ENCODE data around the gene POLR1B.
"Not testable (repeated sequence)": the region's sequence is repeated elsewhere in the genome, so short reads cannot be mapped to it uniquely, and the experiment has no call there.

The POLR1B gene, protein sequence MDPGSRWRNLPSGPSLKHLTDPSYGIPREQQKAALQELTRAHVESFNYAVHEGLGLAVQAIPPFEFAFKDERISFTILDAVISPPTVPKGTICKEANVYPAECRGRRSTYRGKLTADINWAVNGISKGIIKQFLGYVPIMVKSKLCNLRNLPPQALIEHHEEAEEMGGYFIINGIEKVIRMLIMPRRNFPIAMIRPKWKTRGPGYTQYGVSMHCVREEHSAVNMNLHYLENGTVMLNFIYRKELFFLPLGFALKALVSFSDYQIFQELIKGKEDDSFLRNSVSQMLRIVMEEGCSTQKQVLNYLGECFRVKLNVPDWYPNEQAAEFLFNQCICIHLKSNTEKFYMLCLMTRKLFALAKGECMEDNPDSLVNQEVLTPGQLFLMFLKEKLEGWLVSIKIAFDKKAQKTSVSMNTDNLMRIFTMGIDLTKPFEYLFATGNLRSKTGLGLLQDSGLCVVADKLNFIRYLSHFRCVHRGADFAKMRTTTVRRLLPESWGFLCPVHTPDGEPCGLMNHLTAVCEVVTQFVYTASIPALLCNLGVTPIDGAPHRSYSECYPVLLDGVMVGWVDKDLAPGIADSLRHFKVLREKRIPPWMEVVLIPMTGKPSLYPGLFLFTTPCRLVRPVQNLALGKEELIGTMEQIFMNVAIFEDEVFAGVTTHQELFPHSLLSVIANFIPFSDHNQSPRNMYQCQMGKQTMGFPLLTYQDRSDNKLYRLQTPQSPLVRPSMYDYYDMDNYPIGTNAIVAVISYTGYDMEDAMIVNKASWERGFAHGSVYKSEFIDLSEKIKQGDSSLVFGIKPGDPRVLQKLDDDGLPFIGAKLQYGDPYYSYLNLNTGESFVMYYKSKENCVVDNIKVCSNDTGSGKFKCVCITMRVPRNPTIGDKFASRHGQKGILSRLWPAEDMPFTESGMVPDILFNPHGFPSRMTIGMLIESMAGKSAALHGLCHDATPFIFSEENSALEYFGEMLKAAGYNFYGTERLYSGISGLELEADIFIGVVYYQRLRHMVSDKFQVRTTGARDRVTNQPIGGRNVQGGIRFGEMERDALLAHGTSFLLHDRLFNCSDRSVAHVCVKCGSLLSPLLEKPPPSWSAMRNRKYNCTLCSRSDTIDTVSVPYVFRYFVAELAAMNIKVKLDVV

DNA sequence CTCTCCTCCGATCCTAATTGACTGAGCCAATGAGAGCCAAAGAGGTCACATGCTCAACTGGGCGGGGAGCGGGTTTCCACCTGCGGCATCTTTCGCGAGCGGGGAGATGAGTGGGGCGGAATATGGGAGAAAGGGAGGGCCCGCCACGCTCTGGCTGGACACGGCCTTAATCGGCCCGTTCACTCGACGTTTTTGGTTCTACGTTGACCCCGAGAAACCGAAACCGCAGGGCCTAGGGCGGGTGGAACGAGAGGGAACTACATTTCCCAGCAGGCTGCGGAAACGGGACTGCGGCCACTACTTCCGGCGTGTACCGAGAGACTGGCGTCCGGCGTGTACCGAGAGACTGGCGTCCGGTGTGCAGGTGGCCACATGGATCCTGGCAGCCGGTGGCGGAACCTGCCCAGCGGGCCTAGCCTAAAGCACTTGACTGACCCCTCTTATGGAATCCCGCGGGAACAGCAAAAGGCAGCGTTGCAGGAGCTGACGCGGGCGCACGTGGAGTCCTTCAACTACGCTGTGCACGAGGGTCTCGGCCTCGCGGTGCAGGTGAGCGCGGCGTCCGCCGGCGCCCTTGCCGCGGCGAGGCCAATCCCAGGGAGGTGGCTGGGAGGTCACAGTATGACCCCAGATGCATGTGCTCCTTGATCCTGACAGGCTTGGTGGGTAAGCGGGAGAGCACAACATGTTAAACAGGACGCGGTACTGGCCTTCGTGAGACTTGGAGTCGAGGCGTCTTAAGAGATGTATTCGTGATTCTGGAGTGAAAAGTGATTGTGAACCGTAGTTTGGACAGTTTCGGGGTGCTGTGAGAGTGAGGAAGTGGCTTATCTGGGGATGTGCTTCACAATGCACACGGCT lies at the start of gene POLR1B:
Gene POLR1B (plus strand): TSS at position 343 of the 861 bp plus-strand sequence. CDS start 30 bp downstream, at position 373.
- DNase-seq: peak; percentile 89

DNA sequence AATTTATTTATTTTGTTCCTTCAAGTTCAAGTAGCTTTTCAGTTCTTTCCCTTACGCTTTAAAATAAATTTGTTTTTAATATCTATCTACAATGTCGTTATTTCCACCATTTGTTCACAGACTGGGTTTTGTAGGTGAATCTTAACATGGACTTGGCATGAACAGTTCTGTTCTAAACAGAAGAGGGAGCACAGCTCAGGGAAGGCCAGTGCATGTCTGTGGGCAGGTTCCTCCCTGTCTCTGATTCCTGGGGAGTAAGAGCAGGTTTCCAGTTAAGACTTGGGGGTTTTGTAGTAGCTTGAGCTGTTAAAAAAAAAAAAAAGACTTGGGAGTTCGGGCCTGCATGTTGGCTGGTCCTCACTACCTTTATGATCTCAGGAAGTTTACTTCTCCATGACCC lies 49.2 kb upstream of the POLR1B start:
- no peak for DNase-seq

DNA sequence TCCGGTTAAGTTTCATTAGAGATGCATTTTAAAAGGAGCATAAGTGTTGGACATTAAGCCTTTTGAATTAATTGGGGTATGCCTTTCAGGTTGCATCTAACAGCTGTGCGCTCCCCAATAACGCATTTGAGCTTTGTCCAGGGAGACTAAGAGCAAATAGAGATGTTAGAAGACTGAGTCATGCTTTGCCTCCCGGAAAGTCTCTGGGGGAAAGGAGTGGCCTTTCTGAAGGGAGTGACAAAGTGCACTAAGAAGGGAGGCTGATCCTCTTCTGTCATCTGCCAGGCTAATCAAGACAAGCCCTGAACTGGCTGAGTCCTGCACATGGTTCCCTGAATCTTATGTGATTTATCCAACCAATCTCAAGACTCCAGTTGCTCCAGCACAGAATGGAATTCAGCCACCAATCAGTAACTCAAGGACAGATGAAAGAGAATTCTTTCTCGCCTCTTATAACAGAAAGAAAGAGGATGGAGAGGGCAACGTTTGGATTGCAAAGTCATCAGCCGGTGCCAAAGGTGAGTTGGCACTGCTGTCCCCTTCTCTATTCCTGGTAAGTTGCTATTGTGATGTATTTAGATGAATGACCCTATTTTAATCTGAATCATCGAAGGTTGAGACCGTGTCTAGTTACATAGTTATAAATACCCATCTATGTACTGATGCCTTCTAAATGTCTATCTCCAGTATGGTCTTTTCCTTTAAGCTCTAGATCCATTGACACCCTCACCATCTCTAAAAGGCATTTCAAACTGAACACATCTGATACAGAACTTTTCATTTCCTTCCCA lies 48.2 kb upstream of the POLR1B start:
- DNase-seq: no peak

DNA sequence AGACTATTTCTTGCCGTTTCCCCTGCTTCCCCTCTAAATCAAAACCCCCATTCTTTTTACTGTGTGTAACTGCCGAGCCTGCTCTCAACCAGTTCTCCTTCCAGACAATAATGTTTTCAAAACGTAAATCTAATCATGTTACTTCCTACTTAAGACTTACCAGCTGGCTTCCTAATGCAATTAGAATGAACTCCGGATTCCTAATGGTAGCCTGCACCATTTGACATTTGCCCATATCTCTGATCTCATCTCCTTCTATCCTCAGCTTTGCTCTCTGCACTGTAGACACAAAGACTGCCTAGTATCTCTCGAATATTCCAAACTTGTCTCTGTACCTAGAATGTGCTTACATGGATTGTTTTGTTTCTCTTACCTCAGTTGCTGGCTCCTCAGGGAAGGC lies 47.4 kb upstream of the POLR1B start:
- no peak for DNase-seq

DNA sequence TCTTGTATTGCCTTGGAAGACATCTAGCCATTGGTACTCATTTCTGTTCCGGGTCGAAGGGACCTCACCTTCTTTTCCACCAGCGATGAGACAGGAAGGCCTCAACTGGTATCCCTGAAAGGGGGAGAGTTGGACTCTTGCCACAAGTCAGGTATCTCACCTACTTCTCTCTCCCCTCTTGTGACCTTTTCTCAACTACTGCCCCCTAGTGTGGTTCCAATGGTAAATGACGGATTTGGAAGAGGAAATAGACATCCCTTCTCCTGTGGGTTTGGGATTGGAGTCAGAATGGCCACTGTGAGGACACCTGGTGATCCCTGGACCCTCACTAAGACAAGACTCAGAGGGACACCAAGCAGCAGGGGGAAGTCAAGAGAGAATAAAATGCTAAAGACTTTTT lies 46.4 kb upstream of the POLR1B start:
- DNase-seq: not testable (repeated sequence)

DNA sequence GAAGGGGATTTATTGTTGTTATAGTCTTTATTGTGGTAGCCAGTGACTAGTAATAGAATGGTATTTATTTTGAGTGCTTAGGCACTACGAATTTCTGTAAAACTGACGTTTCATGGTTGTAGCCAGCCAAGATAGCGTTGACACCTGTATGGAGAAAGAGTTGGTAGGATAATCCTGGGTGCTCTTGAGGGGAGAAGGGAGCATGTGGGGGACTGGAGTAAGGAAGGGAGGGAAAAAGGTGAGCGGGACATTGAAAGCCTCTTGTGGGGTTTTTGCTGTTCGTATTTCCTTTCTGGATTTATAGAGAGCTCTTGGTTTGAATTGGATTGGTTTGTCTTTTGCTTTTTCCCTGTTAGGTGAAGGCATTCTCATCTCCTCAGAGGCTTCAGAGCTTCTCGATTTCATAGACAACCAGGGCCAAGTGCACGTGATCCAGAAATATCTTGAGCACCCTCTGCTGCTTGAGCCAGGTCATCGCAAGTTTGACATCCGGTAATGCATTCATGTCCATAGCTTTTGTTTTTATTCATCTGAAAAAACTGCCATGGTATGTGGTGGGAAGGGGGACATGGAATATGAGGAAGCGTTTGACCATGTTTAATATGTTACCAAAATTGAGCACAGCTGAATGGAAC lies 41.3 kb upstream of the POLR1B start:
- peak in 1 of 2 experiments; percentile 39 for DNase-seq

DNA sequence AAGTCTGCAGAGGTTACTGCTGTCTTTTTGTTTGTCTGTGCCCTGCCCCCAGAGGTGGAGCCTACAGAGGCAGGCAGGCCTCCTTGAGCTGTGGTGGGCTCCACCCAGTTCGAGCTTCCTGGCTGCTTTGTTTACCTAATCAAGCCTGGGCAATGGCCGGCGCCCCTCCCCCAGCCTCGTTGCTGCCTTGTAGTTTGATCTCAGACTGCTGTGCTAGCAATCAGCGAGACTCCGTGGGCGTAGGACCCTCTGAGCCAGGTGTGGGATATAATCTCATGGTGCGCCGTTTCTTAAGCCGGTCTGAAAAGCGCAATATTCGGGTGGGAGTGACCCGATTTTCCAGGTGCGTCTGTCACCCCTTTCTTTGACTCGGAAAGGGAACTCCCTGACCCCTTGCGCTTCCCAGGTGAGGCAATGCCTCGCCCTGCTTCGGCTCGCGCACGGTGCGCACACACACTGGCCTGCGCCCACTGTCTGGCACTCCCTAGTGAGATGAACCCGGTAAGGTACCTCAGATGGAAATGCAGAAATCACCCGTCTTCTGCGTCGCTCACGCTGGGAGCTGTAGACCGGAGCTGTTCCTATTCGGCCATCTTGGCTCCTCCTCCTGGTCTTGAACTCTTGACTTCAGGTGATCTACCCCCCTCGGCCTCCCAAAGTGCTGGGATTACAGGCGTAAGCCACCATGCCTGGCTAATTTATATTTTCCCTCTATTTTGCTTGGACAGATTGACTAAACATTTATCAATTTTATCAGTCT lies 32.8 kb upstream of the POLR1B start:
- not testable (repeated sequence) for DNase-seq

DNA sequence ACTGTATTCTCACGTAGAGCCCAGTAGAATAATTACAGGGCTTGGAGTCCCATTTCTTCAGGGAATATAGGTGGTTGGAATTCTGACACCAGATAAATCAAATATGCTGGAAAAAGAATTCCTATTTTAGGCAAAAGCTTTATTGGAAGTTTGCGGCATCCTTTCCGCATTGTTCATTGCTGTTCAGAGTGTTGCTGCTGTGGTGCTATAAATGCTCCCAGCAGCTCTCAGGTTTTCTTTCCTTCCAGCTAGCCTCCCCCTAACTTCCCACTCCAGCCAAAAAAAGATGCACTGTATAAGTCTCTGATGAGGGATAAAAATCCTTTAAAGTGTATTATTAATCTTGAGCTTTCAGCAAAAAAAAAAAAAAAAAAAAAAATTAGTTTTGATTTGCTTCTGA lies 25.5 kb upstream of the POLR1B start:
- DNase-seq: no peak

DNA sequence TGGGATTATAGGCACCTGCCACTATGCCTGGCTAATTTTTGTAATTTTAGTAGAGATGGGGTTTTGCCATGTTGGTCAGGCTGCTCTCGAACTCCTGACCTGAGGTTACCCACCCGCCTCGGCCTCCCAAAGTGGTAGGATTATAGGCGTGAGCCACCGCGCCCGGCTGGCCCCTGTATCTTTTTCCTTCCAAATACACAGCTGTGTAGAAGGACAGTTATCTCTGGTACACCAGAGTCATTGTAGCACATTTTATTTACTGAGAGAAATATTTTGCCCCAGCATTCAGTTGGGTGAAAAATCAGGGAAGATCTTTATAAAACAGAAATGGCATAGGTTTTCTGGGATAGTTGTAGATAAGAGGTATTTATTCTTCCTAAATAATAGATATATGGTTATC lies 23.5 kb upstream of the POLR1B start:
- DNase-seq: no peak

DNA sequence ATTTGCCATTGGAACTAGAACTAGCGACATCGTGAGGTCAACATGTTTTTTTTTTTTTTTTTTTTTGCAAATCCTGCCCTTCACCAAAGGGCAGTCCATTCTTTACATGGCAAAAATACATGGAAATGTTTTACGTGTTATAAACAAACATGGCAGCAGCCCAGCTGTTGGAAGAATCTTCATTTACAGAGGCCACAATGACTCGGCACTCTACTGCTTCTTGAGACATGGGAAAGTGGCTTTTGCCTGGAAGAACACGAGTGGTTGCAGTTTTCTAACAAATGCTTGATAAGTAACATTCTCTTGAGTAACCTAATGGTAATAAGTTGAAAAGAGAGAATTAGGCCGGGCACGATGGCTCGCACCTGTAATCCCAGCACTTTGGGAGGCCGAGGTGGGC lies 22.8 kb upstream of the POLR1B start:
- DNase-seq: no peak

DNA sequence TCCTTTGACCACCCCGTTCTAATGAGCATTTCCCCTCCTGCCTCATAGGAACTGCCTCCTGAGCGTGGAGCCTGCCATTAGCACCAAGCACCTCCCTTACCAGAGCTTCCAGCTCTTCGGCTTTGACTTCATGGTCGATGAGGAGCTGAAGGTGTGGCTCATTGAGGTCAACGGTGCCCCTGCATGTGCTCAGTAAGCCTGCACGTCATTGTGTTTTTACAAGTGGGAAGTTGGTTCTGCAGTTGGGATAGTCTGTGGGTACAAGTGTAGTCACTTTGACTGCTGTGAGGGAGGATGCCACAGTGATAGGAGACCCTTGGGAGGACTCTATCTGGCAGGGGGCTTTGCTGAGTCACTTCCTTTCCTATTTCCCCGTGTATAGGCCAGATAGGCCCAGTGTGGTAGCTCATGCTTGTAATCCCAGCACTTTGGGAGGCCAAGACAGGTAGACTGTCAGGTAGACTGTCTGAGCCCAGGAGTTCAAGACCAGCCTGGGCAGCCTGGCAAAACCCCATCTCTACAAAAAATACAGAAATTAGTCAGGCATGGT lies 22.0 kb upstream of the POLR1B start:
- DNase-seq: no peak

DNA sequence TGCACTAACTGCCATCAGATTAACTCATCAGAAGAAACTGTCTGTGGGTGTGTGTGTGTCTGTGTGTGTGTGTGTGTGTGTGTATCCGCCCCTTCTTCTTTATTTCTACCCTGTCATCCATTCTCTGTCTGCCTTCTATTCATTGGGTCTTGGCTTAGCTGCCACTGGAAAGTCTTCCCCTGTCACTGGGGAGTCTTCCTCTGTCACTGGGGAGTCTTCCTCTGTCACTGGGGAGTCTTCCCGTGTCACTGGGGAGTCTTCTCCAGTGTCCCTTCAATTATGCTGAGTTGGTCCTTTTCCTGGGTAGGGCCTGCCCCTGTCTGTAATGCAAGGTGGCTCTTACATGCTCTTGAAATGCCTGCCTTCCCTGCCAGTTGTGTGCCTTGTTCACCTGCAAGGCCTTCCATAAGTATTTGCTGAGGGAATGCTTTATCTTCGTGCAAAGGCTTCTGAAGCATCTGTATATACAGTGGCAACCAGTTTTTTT lies 18.9 kb upstream of the POLR1B start:
- DNase-seq: no peak

DNA sequence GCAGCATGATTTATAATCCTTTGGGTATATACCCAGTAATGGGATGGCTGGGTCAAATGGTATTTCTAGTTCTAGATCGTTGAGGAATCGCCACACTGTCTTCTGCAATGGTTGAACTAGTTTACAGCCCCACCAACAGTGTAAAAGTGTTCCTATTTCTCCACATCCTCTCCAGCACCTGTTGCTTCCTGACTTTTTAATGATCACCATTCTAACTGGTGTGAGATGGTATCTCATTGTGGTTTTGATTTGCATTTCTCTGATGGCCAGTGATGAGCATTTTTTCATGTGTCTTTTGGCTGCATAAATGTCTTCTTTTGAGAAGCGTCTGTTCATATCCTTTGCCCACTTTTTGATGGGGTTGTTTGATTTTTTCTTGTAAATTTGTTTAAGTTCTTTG lies 18.0 kb upstream of the POLR1B start:
- not testable (repeated sequence) for DNase-seq

DNA sequence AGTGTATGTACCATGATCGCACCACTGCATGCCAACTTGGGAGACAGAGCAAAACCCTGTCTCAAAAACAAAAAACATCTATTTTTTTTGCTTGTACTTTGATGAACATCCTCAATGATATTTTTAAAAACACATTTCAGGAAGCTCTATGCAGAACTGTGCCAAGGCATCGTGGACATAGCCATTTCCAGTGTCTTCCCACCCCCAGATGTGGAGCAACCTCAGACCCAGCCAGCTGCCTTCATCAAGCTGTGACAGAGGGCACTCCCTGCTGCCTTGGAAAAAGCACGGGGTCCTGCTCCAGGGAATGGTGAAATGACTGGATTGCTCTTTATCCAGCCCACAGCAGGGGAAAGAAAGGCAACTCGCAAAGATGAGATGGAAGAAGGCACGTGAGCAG lies 13.7 kb upstream of the POLR1B start:
- no peak for DNase-seq

DNA sequence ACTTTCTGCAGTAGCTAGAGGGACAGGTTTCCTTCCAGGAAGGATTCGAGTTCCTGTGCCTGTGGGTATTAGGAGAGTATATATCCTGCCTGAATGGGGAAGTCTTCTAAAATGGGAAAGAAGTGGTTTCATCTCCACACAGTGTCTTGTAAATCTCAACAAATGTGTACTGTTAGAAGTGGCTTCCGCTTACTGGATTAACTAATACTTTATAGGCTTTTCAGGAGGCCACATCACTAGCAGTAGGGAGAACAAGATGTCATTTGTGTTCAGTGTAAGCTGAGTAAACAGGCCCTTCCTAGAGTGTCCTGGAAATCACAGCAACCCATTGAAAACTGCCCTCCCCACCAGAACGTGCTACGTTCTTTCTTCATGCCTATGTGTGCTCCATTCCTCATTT lies 12.5 kb upstream of the POLR1B start:
- no peak for DNase-seq

DNA sequence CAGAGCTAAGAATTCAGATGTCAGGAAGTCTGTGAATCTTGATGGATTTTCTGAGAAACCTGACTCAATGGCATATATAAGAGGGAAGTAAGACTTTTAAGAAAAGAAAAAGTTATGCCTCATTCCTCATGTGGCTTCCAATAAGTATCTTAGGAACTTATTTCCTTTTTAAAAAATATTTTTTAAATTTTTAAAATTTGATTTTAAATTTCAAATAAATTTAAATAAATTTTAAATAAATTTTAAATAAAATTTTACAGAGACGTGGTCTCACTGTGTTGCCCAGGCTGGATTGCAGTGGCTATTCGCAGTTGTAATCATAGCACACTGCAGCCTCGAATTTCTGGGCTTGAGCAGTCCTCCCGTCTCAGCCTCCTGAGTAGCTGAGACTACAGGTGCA lies 11.5 kb upstream of the POLR1B start:
- DNase-seq: no peak

DNA sequence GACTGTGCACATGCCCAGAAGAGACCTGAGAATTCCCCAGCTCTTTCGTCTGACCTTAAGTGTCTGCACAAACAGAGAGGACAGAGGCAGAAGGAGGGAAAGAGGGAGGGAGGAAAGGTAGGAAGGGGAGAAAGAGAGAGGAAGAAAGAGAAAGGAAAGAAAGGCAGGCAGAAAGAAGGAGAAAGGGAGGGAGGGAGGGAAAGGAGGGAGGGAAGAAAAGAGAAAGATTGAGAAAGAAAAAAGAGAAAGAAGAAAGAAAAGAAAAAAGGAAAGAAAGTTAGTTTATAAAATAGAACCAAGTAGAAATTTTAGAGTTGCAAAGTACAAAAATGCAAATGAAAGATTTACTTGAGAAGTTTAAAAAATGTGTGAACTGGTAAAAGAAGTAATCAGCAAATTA lies 7.4 kb upstream of the POLR1B start:
- DNase-seq: no peak

DNA sequence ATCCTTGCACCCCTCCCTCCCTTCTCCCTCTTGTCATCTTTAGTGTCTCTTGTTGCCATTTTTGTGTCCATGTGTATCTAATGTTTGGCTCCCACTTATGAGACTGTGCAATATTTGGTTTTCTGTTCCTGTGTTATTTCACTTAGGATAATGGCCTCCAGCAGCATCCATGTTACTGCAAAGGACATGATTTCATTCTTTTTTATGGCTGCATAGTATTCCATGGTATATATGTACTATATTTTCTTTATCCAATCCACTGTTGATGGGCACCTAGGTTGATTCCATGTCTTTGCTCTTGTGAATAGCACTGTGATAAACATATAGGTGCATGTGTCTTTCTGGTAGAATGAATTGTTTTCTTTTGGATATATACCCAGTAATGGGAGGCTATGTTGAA lies 5.6 kb upstream of the POLR1B start:
- not testable (repeated sequence) for DNase-seq

DNA sequence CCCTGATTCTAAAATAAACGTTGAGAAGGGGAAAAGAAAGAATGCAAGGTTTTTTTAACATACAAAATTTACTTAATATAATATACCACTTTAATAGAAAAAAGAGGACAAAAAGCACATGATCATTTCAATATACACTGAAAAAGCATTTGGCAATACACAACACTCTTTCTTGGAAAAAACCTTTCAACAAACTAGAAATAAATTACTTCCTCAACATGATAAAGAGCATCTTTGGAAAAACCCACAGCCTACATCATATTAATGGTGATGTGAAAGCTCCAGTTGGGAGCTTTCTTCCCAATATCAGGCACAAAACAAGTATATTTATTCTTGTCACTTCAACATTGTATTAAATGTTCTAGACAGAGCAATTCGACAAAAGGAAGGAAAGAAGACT lies 3.0 kb upstream of the POLR1B start:
- DNase-seq: no peak

DNA sequence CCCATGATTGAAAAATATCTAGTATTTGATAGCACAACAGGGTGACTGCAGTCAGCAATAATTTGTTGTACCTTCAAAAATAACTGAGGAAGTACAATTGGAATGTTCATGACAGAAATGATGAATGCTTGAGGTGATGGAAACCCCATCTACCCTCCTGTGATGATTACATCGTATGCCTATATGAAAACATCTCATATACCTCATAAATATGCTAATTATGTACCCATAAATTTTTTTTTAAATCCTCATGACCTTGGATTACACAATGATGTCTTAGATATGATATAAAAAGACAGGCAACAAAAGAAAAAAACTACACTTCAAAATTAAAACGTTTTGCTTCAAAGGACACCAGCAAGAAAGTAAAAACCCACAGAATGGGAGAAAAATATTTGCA lies 1.4 kb upstream of the POLR1B start:
- DNase-seq: no peak

Measured in activated T-cell treated with anti-CD3 and anti-CD28 coated beads, Interleukin-2, amount 50 U/mL, for 48 hours (primary cell).